HG02938 (cell line): Measurements from ENCODE around the gene RERE.
A peak's percentile ranks its signal among the peaks of the same experiment; 100 is the strongest.

ENCODE experiments used
- ATAC-seq: cut with Tn5 transposase; IDR thresholded peaks from one replicate; pipeline ENCODE4 v1.9.1; 2021; ENCODE audit warnings: mild to moderate bottlenecking, moderate library complexity; ENCODE audit not compliant: unreplicated experiment

The RERE gene

GRCh38 chr1:8817412-8818324 lies at the start of gene RERE:
RERE (minus strand) TSS chr1:8817640.
- ATAC-seq = peak; percentile 83

- ATAC-seq = no peak
These were observed 49.5 kb upstream of the RERE start for GRCh38 chr1:8866792-8867415.

- ATAC-seq = no peak
These were observed 48.8 kb upstream of the RERE start for GRCh38 chr1:8866173-8866791.

- ATAC-seq = no peak
These were observed 47.4 kb upstream of the RERE start for GRCh38 chr1:8864713-8865344.

GRCh38 chr1:8863794-8864233 lies 46.4 kb upstream of the RERE start:
- ATAC-seq = no peak

- no peak for ATAC-seq
These were observed 45.7 kb upstream of the RERE start for GRCh38 chr1:8863138-8863537.

- ATAC-seq = no peak
These were observed 45.1 kb upstream of the RERE start for GRCh38 chr1:8862528-8862927.

- ATAC-seq = no peak
These were observed 43.5 kb upstream of the RERE start for GRCh38 chr1:8860738-8861516.

GRCh38 chr1:8858888-8859706 lies 41.7 kb upstream of the RERE start:
- ATAC-seq = no peak

- ATAC-seq = no peak
These were observed 40.8 kb upstream of the RERE start for GRCh38 chr1:8858112-8858668.

- ATAC-seq = no peak
These were observed 39.4 kb upstream of the RERE start for GRCh38 chr1:8856689-8857412.

- ATAC-seq = no peak
These were observed 36.8 kb upstream of the RERE start for GRCh38 chr1:8854240-8854639.

GRCh38 chr1:8851060-8851459 lies 33.6 kb upstream of the RERE start:
- no peak for ATAC-seq

- ATAC-seq = peak; percentile 56
These were observed 31.4 kb upstream of the RERE start for GRCh38 chr1:8848663-8849386.

GRCh38 chr1:8847990-8848389 lies 30.6 kb upstream of the RERE start:
- no peak for ATAC-seq

- ATAC-seq = no peak
These were observed 28.8 kb upstream of the RERE start for GRCh38 chr1:8846263-8846662.

GRCh38 chr1:8845104-8846097 lies 28.0 kb upstream of the RERE start:
- ATAC-seq = no peak
